HG02571 (cell line): Measurements from ENCODE around the gene AADACL3.
"Not testable (repeated sequence)": the region's sequence is repeated elsewhere in the genome, so short reads cannot be mapped to it uniquely, and the experiment has no call there.

Experiments used
- ATAC-seq: cut with Tn5 transposase; IDR thresholded peaks from one replicate; pipeline ENCODE4 v1.9.1; 2021; ENCODE audit warnings: mild to moderate bottlenecking, moderate library complexity; ENCODE audit not compliant: unreplicated experiment

Gene AADACL3

DNA sequence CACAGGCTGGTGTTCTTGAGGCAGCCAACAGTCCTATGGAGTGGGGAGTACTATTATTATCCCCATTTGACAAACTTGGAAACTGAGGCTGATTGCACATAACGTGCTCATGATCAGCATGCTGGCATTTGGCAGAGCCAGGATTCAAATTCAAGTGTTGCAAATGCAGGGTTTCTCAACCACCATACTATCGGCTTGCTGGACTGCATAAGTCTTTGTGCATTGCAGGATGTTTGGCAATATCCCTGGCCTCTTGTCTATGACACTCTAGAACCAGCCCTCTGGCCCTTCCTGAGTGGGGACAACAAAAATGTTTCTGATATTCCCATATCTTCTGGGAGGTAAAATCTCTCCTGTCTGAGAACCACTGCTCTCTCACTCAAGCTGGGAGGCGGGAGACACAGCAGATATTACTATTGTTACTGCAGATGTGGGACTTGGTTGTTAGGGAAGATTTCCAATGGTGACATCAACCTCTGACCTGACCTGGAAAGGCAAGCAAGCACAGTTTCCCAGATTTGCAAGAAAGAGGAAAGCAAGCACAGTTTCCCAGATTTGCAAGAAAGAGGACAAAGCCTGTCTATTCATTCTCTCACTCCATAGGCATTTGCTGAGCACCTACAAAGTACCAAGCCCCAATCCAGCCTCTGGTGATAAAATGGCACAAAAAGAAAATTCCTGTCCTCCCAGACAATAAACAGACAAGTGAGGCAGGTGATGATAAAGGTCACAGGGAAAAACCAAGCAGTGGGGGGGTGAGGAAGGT, 1.0 kb upstream of the AADACL3 start:
- no peak for ATAC-seq

DNA sequence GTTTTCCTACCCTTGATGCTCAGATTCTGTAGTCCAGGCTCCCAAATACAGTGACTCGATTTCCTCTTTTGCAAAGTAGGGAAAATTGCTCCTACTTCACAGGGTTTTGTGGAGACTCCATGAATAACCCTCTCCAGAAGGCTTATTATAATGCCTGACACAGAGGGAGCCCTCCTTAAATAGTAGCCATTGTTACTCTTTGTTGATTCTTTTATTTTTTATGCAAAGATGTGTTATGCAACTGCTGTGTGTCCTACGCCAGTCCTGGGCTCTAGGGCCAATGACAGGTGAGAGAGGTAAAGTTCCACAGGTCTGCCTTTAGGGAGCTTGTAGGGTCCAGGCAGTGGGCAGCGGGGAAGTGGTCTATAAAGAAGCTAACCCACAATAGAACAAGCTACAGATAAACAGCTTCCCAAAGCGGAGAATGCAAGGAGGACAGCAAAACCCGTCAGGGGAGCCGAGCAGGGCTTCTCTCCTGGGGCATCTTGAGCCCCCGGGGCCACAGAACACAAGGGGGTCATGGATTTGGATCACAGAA, 1.5 kb downstream of the AADACL3 start:
- ATAC-seq, result no peak

DNA sequence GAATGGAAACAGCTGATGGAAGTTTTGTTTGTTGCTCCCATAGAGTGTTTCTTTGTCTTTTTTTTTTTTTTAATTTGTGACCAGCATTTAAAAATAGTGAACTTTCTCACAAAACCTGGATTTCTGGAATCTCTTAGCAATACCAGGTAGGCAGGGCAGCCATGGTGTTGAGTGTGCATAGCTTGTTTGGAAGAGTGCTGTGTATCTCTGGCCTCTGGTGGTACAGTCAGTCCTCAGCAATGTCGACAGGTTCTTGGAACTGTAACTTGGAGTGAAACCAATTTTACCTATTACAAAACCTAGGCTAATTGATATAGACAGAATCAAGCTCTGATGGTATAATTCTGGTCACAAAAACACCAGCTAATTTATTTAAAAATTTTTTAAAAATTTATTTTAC, 6.7 kb downstream of the AADACL3 start:
- ATAC-seq, result no peak

DNA sequence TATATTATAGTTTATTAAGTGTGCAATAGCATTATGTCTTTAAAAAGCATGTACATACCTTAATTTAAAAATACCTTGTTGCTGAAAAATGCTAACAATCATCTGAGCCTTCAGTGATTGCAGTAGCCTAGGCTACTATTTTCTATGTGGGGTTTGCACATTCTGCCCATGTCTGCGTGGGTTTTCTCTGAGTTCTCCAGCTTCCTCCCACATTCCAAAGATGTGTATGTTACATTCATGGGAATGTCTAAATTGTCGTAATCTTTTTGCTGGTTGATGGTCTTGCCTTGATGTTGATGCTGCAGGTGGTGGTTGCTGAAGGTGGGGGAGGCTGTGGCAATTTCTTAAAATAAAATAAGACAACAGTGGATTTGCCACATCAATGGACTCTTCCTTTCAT, 12.5 kb downstream of the AADACL3 start:
- no peak for ATAC-seq

DNA sequence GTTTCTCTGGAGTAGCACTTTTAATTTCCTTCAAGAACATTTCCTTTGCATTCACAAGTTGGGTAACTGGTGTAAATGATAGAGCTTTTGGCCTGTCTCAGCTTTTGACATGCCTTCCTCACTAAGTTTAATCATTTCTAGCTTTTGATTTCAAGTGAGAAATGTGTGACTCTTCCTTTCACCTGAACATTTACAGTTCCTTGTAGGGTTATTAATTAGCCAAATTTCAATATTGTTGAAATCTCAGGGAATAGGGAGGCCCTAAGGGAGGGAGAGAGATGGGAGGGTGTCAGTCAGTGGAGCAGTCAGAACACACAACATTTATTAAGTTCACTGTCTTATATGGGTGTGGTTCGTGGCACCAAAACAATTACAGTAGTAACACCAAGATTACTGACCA, 14.2 kb downstream of the AADACL3 start:
- ATAC-seq, result no peak

DNA sequence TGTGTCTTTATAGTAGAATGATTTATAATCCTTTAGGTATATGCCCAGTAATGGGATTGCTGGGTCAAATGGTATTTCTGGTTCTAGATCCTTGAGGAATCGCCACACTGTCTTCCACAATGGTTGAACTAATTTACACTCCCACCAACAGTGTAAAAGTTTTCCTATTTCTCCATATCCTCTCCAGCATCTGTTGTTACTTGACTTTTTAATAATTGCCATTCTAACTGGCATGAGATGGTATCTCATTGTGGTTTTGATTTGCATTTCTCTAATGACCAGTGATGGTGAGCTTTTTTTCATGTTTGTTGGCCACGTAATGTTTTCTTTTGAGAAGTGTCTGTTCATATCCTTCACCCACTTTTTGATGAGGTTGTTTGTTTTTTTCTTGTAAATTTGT, 15.2 kb downstream of the AADACL3 start:
- not testable (repeated sequence) for ATAC-seq

DNA sequence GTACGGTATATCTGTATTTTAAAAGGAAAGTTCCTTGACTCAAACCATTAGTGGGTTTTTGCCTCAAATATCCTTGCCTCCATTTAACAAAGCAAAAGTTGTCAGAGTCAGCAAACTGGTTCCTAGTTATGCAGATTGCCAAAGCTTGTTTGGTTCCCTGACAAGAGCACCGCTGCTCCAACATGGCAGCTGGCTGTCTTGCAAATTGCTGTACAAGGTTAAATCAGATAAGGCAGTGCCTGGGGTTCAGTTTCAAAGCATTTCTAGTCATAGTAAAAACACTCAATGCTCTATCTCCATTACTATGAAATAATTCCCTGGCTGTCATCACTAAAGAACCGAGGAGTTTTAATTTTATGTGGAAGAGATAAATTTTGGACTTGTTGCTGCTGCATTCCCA, 18.7 kb downstream of the AADACL3 start:
- ATAC-seq, result no peak

DNA sequence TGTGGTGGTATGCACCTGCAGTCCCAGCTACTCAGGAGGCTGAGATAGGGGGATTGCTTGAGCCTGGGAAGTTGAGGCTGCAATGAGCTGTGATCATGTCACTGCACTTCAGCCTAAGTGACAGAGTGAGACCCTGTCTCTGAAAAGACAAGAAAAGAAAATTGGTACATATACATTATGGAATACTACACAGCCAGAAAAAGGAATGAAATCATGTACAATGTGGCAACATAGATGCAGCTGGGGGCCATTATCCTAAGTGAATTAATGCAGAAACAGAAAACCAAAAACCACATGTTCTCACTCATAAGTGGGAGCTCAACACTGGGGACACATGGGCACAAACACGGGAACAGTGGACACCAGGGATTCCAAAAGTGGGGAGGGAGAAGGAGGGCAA, 23.0 kb downstream of the AADACL3 start:
- no peak for ATAC-seq

DNA sequence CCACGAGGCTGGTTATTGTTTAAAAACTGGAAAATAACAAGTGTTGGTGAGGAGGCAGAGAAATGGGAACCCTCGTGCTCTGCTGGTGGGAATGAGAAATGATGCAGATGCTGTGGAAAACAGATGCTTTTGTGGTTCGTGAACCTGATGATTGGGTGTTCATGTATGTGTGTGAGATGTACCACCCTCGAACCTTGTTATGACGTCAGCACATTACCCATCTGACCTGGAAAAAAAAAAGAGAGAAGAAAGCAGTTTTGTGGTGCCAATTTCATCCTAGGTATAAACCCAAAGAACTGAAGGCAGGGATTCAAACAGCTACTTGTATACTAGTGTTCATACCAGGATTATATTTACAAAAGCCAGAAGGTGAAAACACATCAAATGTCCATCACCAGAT, 23.7 kb downstream of the AADACL3 start:
- no peak for ATAC-seq

DNA sequence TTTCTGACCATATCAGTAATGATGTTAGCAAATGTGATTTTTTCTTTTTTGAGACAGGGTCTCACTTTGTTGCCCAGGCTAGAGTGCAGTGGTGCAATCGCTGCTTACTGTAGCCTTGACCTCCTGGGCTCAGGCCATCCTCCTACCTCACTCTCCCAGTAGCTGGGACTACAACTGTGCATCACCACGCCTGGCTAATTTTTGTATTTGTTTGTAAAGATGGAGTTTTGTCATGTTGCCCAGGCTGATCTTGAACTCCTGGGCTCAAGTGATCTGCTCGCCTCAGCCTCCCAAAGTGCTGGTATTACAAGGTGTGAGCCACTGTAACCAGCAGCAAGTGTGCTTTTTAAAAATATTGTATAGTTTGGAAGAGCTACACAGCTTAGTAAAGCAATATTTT, 26.0 kb downstream of the AADACL3 start:
- ATAC-seq, result no peak

DNA sequence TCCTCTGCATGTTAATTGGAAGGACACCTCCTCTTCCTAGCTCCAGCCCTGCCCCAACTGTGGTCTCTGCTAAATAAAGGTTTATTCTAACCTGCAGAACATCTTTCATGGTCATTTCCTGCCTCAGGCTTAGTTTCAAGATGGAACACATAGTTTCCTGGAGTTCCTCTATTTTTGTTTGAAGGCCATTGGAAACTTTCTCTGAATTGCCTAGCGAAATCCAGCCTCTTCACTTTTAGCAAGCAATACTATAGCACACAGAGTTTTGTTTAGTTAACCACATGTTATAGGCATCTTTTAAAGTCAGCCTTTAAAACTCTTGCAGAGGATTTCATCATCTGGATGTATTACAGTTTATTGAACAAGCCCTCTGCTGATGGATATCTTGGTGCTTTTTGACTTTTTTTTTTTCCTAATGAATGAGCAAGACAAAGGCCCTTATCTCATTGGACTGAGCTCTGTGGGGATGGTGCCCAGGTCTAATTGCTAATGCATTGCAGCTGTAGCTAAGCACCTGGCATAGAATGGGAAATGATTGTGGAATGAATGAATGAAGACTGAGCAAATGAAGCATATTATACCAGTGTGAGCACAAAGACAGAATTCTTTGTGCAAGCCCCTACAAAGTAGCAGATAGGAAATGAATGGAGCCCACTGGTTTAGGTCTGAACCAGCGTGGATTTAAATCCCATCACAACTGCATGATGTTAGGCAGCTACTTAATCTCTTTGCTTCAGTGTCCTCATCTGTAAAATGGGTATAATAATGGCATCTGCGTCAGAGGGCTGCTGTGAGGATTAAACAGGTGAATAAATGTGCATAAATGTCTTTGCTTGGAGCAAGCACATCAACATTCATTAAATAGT, 29.4 kb downstream of the AADACL3 start:
- no peak for ATAC-seq

DNA sequence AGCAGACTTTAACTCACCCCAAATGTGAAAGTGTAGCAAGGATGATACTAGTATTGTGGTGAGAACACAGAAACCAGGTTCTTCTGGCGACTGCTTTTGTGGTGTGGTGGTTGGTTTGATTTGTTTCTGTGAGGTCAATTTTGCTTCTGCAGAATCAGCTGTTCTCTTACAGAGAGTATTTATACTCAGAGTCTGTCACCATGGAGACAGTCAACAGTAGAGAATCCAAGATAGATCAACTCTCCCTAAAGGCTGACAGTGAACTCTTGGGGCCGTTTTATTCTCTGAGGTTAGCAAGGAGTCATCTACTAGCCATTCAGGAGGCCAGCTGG, 30.0 kb downstream of the AADACL3 start, which contains the start of gene CFAP107:
TSS of gene CFAP107 (plus strand) at position 209 of the 332 bp plus-strand sequence. CDS start 231 bp downstream, outside the sequence.
- no peak for ATAC-seq

DNA sequence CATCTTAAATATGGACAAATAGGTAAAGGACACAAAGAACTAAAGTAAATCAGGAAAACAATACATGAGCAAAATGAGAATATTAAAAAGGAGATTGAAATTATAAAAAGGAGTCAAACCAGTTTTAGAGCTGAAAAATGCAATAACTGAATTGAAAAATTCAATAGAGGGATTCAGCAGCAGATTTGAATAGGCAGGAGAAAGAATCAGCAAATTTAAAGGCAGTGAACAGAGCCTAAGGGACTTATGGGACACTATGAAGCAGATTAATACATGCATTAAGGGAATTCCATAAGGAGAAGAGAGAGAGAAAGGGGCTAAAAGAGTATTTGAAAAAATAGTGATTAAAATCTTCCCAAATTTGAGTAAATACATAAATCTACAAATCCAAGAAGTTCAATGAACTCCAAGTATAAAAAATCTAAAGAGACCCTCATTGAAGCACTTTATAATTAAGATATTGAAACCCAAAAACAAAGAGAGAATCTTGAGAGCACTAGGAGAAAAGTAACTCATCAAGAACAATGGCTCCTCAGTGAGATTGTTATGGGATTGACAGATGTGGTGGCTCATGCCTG, 33.0 kb downstream of the AADACL3 start:
- no peak for ATAC-seq

DNA sequence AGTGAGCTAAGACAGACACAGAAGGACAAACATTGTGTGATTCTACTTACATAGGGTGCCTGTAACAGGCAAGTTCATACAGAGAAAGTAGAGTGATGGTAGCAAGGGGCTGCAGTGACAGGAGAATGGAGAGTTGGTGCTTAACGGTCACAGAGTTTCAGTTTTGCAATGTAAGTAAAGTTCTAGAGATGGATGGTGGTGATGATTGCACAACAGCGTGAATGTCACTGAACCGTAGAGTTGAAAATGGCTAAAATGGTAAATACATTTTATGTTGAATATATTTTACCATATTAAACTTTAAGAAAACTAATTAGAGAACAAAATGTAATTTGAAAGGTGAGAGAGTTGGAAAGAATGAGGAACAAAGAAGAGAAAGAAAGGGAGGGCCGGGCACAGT, 38.8 kb downstream of the AADACL3 start:
- no peak for ATAC-seq

DNA sequence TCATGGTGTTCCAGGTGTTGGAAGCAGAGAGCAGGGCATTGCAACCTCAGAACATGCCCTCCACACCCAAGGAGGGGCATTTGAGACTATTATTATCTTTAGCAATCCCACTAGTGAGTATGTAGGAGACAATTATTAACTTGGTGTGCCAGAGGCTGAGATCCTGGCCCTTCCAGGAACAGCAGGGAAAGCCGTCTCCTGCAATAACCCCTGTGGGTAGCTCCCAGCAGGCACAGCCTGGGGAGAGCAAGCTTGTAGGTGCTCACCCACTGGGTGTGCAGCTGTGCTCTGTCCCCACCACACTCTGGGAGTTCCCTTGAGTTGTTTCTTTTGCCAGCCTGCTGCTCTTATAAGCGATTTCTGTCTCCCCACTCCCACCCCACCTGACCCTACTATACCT, 40.4 kb downstream of the AADACL3 start:
- no peak for ATAC-seq

DNA sequence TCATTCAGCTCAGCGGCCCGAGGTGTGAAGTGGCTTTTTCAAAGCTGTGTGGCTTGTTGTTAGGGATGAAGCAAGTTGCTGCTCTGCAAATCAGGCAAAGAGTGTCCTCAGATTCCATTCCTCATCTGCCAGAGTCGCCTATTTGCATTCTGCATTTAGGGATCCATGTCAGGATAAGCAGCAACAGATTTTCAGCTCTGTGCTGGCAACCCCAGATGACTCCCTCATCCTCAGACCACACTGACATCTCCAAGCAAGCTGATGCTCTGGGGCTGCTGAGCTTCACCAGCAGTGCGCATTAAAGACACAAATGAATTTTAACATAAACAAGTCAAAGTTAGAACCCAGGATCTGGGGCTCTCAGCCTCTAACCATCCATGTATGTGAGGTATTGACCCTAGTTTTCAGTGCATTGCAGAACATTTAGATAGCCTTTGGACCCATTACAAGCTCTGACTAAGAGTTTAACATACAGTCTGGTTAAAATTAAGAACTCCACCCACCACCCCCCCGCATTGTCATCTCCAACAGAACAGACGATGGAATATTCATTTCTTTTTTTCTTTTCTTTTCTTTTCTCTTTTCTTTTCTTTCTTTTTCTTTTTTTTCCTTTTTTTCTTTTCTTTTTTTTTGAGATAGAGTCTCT, 41.0 kb downstream of the AADACL3 start:
- no peak for ATAC-seq

DNA sequence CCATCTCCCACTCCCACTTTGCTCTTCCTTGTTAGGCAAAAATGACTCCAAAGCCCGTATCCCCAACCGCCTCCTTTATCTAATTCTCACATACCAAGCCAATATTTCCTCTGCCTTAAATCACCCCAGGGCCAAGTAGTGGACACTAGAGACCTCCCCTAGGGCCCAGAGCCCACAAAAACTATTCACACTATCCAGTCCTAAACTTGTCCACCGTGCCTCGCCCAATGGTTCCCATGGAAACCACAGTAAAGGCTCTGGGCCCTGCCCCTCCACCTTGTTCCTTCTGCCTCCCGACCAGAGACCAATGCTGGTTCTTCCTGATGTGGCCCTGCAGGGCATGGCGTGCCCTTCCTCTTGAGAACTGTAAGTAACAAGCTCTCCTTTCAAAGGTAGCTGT, 41.9 kb downstream of the AADACL3 start:
- ATAC-seq, result no peak

DNA sequence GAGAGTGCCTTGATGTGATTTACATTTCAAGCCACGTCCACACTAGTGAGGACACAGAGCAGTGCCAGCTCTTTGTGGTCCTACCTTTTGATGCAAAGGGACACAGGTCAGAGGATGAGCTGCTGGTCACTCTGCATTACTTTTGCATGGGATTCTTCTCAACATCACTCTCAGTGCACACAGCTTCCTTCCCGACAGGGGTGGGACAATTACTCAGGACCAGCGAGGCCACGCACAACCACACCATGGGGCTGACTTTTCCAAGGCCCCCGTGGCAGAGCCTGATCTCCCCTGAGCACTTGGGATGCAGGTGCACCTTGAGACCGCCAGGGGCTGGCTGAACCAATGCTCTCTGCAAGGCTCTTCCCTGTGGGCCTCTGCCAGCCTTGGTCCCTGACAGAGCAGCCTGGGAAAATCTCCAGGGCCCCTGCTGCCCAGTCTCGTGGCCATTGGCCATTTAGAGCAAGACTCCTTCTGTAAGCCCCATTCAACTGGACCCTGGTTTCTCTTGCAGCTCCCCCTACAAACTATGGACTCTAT, 44.4 kb downstream of the AADACL3 start:
- no peak for ATAC-seq

DNA sequence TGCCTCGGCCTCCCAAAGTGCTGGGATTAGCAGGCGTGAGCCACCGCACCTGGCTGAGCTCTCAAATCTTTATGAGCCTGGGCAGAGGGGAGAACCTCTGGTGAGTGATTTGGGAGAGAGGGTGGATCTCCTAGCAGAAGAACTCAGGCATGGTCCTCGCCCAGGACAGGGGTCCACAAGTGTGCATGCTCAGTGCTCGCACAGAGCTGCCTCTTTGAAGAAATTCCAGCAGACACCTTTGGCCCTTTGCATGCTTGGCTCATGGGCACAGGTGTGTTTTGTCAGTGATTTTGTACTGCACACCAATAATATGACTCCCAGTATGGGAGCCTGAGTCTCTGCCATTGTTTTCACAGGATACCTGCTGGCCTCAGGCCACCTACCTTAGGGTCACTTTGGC, 45.9 kb downstream of the AADACL3 start:
- ATAC-seq, result no peak

DNA sequence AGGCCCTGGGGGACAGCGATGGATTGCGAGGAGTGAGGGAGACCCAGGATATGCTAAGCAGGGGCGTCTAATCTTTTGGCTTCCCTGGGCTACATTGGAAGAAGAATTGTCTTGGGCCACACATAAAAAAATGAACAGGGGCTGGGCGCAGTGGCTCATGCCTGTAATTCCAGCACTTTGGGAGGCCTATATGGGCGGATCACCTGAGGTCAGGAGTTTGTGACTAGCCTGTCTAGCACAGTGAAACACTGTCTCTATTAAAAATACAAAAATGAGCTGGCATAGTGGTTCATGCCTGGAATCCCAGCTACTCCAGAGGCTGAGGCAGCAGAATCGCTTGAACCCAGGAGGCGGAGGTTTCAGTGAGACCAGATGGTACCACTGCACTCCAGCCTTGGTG, 46.9 kb downstream of the AADACL3 start:
- ATAC-seq, result no peak

DNA sequence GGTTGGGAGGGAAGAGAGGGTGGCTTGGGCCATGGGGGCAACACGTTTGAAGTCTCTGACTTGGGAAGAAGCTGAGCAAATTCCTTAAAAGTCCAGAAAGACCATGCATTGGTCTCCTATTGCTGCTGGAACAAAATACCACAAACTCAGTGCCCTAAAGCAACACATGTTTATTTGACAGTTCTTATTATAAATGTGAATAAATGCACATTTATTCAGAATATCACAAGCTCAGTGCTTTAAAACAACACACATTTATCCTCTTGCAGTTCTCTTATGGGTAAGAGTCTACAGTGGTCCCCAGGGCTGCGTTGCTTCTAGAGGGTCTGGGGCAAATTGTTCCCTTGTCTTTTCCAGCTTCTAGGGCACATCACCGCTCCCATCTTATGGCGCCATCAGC, 47.6 kb downstream of the AADACL3 start:
- no peak for ATAC-seq
